Medulla oblongata (tissue), 1 donor: ENCODE measurements around the gene ARHGAP29.
"Not testable (repeated sequence)": the region's sequence is repeated elsewhere in the genome, so short reads cannot be mapped to it uniquely, and the experiment has no call there.

Experiments
- DNase-seq: peaks from one replicate; pipeline ENCODE4 v3.0.0-alpha.2; 2015; ENCODE audit errors: extremely low spot score

ARHGAP29 gene

GRCh38 chr1:94165843-94166242 lies 71.5 kb downstream of the ARHGAP29 start:
- no peak for DNase-seq

GRCh38 chr1:94164885-94165284 lies 72.5 kb downstream of the ARHGAP29 start:
- DNase-seq: not testable (repeated sequence)

GRCh38 chr1:94164121-94164520 lies 73.3 kb downstream of the ARHGAP29 start:
- DNase-seq: not testable (repeated sequence)

- DNase-seq: not testable (repeated sequence)
These were observed 74.1 kb downstream of the ARHGAP29 start for GRCh38 chr1:94163249-94163648.

GRCh38 chr1:94160811-94161210 lies 76.6 kb downstream of the ARHGAP29 start:
- peak; percentile 13 for DNase-seq

GRCh38 chr1:94156096-94156625 lies 81.2 kb downstream of the ARHGAP29 start:
- no peak for DNase-seq

GRCh38 chr1:94154989-94155388 lies 82.4 kb downstream of the ARHGAP29 start:
- no peak for DNase-seq

- no peak for DNase-seq
These were observed 84.3 kb downstream of the ARHGAP29 start for GRCh38 chr1:94153133-94153532.

GRCh38 chr1:94149166-94149565 lies 88.2 kb downstream of the ARHGAP29 start:
- DNase-seq: not testable (repeated sequence)

- DNase-seq: no peak
These were observed 91.1 kb downstream of the ARHGAP29 start for GRCh38 chr1:94146273-94146672.

- no peak for DNase-seq
These were observed 92.5 kb downstream of the ARHGAP29 start for GRCh38 chr1:94144836-94145235.

- no peak for DNase-seq
These were observed 93.6 kb downstream of the ARHGAP29 start for GRCh38 chr1:94143809-94144176.

GRCh38 chr1:94143173-94143808 lies 94.1 kb downstream of the ARHGAP29 start:
- DNase-seq: no peak

GRCh38 chr1:94142583-94142982 lies 94.8 kb downstream of the ARHGAP29 start:
- DNase-seq: no peak

GRCh38 chr1:94142022-94142421 lies 95.4 kb downstream of the ARHGAP29 start:
- no peak for DNase-seq

GRCh38 chr1:94132111-94132510 lies 105.3 kb downstream of the ARHGAP29 start:
- DNase-seq: no peak

- no peak for DNase-seq
These were observed 106.4 kb downstream of the ARHGAP29 start for GRCh38 chr1:94130851-94131595.

GRCh38 chr1:94126651-94127050 lies 110.7 kb downstream of the ARHGAP29 start:
- DNase-seq: no peak

GRCh38 chr1:94125551-94126514 lies 111.6 kb downstream of the ARHGAP29 start:
- DNase-seq: no peak

- DNase-seq: no peak
These were observed 112.8 kb downstream of the ARHGAP29 start for GRCh38 chr1:94124538-94124937.

GRCh38 chr1:94122201-94122970 lies 115.0 kb downstream of the ARHGAP29 start:
- no peak for DNase-seq
